ENCODE data around the gene ZNF512. TPM values are rescaled to one million over a fixed set of nuclear protein-coding genes. Genes with fewer than 3 reads are reported as not detected.
"Not testable (repeated sequence)": the region's sequence is repeated elsewhere in the genome, so short reads cannot be mapped to it uniquely, and the experiment has no call there.

ZNF512 gene
- total RNA-seq, 1 donor from 2014 or later = 30.8 TPM

DNA sequence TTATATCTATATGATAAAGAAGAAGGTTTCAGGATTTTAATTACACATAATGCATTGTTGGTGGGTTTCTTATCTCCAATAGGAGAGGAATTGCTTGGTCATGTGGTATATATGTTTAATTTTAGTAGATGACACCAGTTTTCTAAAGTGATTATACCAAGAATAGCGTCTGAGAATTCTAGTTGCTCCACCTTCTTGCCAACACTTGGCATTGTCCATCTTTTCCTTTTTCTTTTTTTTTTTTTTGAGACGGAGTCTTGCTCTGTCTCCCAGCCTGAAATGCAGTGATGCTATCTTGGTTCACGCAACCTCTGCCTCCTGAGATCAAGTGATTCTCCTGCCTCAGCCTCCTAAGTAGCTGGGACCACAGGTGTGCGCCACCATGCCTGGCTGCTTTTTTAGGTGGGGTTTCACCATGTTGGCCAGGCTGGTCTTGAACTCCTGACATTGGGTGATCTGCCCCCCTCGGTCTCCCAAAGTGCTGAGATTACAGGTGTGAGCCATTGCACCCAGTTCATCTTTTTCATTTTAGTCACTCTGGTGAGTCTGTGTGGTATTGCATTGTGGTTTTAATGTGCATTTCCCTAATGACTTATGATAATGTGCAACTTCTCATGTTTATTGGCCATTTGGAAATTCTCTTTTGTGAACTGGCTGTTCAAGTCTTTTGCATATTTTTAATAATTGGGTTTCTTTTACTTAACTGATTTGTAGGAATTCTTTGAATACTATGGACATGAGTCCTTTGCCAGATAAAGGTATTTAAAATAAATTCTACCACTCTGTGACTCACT lies 37.3 kb upstream of the ZNF512 start:
- ATAC-seq = no peak
- intact Hi-C loops (cut with DNase I) = no loop called here
- TF ChIP-seq CTCF (IDR thresholded peaks at IDR 0.05) = no peak

GRCh38 chr2:27549303-27549702 lies 33.5 kb upstream of the ZNF512 start:
- Histone ChIP-seq H3K27me3 (no peaks in the 10 kb centered on the region), H3K36me3 (no peaks in the 10 kb centered on the region), H3K27ac (no peak overlapping the region), H3K4me3 (no peak overlapping the region), H3K4me1 (no peaks in the 10 kb centered on the region), H3K9me3 (no peaks in the 10 kb centered on the region)
- intact Hi-C loops (cut with DNase I) = no loop called here
- no peak for ATAC-seq
- no peak for TF ChIP-seq CTCF (IDR thresholded peaks at IDR 0.05)
- DNase-seq = no peak

More for the DNA sequence above, 37.3 kb upstream of the ZNF512 start:
- Histone ChIP-seq H3K4me1 (no peaks in the 10 kb centered on the region), H3K27me3 (no peaks in the 10 kb centered on the region), H3K27ac (no peak overlapping the region), H3K9me3 (no peaks in the 10 kb centered on the region), H3K4me3 (no peak overlapping the region), H3K36me3 (no peaks in the 10 kb centered on the region)
- DNase-seq = no peak

- H3K4me3 ChIP-seq = no peak overlapping the region
- H3K27me3 ChIP-seq = no peaks in the 10 kb centered on the region
- H3K36me3 ChIP-seq = no peaks in the 10 kb centered on the region
- intact Hi-C loops (cut with DNase I) = no loop called here
- ATAC-seq (no peak), DNase-seq (no peak)
- no peak overlapping the region for H3K27ac ChIP-seq
- no peak for TF ChIP-seq CTCF (IDR thresholded peaks at IDR 0.05)
- no peaks in the 10 kb centered on the region for H3K4me1 ChIP-seq
- H3K9me3 ChIP-seq = no peaks in the 10 kb centered on the region
These were observed 31.3 kb upstream of the ZNF512 start for GRCh38 chr2:27551514-27551913.

GRCh38 chr2:27552941-27553340 lies 29.9 kb upstream of the ZNF512 start:
- Histone ChIP-seq H3K27me3 (no peaks in the 10 kb centered on the region), H3K27ac (no peak overlapping the region), H3K4me1 (no peaks in the 10 kb centered on the region), H3K36me3 (no peaks in the 10 kb centered on the region), H3K9me3 (no peaks in the 10 kb centered on the region), H3K4me3 (no peak overlapping the region)
- no peak for DNase-seq
- no peak for TF ChIP-seq CTCF (IDR thresholded peaks at IDR 0.05)
- intact Hi-C loops (cut with DNase I) = no loop called here
- ATAC-seq = no peak

DNA sequence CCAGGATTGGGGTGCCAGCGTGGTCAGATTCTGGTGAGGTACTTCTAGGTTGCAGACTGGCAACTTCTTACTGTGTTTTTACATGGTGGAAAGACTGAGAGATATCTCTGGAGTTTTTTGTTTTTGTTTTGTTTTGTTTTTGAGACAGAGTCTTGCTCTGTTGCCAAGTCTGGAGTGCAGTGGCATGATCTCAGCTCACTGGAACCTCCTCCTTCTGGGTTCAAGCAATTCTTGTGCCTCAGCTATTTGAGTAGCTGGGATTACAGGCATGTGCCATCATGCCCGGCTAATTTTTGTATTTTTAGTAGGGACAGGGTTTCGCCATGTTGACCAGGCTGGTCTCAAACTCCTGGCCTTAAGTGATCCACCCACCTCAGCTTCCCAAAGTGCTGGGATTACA lies 28.4 kb upstream of the ZNF512 start:
- DNase-seq; H3K36me3 ChIP-seq; H3K27me3 ChIP-seq; H3K9me3 ChIP-seq; H3K4me1 ChIP-seq; H3K4me3 ChIP-seq; ATAC-seq; H3K27ac ChIP-seq; intact Hi-C loops (cut with DNase I): not testable (repeated sequence)

- Histone ChIP-seq H3K9me3 (no peaks in the 10 kb centered on the region), H3K36me3 (no peaks in the 10 kb centered on the region), H3K4me1 (no peaks in the 10 kb centered on the region), H3K27me3 (peaks cover 13% of the 10 kb centered on the region), H3K27ac (no peak overlapping the region), H3K4me3 (no peak overlapping the region)
- ATAC-seq (no peak), DNase-seq (no peak)
- intact Hi-C loops (cut with DNase I) = no loop called here
- TF ChIP-seq CTCF (IDR thresholded peaks at IDR 0.05) = no peak
These were observed 23.6 kb upstream of the ZNF512 start for GRCh38 chr2:27559228-27559627.
